Neuronal stem cell (in vitro differentiated cells): ENCODE results near the gene CKS1B.
"Not testable (repeated sequence)": the region's sequence is repeated elsewhere in the genome, so short reads cannot be mapped to it uniquely, and the experiment has no call there.

Source experiments
- DNase-seq: peaks from one replicate; pipeline ENCODE4 v3.0.0-alpha.2; 2013; ENCODE audit warnings: low spot score
- H2AFZ ChIP-seq: one replicate; pipeline ENCODE4 v1.6.1; 2013; ENCODE audit warnings: mild to moderate bottlenecking, low read length, inconsistent platforms
- H2AK5ac ChIP-seq: 2 replicates; pipeline ENCODE4 v1.6.1; 2013; ENCODE audit warnings: low read depth, mild to moderate bottlenecking, inconsistent platforms, low read length, moderate library complexity, mixed read lengths
- H2BK120ac ChIP-seq: 2 replicates; pipeline ENCODE4 v1.6.1; 2013; ENCODE audit warnings: low read depth, mild to moderate bottlenecking, inconsistent platforms, low read length, moderate library complexity, mixed read lengths
- H2BK12ac ChIP-seq: one replicate; pipeline ENCODE4 v1.6.1; 2013; ENCODE audit warnings: low read length, inconsistent platforms
- H2BK15ac ChIP-seq: 2 replicates; pipeline ENCODE4 v1.6.1; 2013; ENCODE audit warnings: mild to moderate bottlenecking, low read length, inconsistent platforms, mixed read lengths
- H2BK5ac ChIP-seq: one replicate; pipeline ENCODE4 v1.6.1; 2013; ENCODE audit warnings: inconsistent platforms, mild to moderate bottlenecking, low read length, moderate library complexity
- H3K14ac ChIP-seq: one replicate; pipeline ENCODE4 v1.6.1; 2013; ENCODE audit warnings: low read length, inconsistent platforms
- H3K18ac ChIP-seq: 2 replicates; pipeline ENCODE4 v1.6.1; 2013; ENCODE audit warnings: low read length, inconsistent platforms
- H3K23ac ChIP-seq: 2 replicates; pipeline ENCODE4 v1.6.1; 2013; ENCODE audit warnings: low read depth, mild to moderate bottlenecking, mixed read lengths, low read length, inconsistent platforms; ENCODE audit not compliant: poor library complexity
- H3K27ac ChIP-seq: replicated peaks from 3 replicates; pipeline ENCODE4 v1.5.1; 2013; ENCODE audit warnings: low read length, inconsistent platforms
- H3K27me3 ChIP-seq, 3 experiments: 2 replicates each; pipeline ENCODE4 v1.6.1; 2013; ENCODE audit warnings: low read length in 3 of 3, mild to moderate bottlenecking in 2 of 3, inconsistent platforms in 1 of 3, low read depth in 1 of 3, mixed read lengths in 1 of 3, moderate library complexity in 1 of 3; ENCODE audit not compliant: control insufficient read depth in 3 of 3, insufficient read depth in 3 of 3
- H3K36me3 ChIP-seq, 2 donors: replicated peaks in 1 of 2; 2 replicates each; pipeline ENCODE4 v1.6.1; 2013; ENCODE audit warnings: low read length in 2 of 2; ENCODE audit not compliant: control insufficient read depth in 2 of 2, insufficient read depth in 2 of 2
- H3K4ac ChIP-seq: 2 replicates; pipeline ENCODE4 v1.6.1; 2013; ENCODE audit warnings: inconsistent platforms, mild to moderate bottlenecking, low read length, moderate library complexity
- H3K4me1 ChIP-seq, 2 donors: 1 replicate in 1 of 2; 2 replicates in 1 of 2; pipeline ENCODE4 v1.6.1; 2013; ENCODE audit warnings: low read length in 2 of 2, low read depth in 1 of 2; ENCODE audit not compliant: control insufficient read depth in 2 of 2, insufficient read depth in 1 of 2
- H3K4me2 ChIP-seq: one replicate; pipeline ENCODE4 v1.6.1; 2013; ENCODE audit warnings: mild to moderate bottlenecking, low read length, inconsistent platforms; ENCODE audit not compliant: insufficient read depth, poor library complexity, severe bottlenecking
- H3K4me3 ChIP-seq, 2 donors: 2 replicates each; pipeline ENCODE4 v1.5.1; 2013; ENCODE audit warnings: low read length in 2 of 2, mild to moderate bottlenecking in 2 of 2, inconsistent platforms in 1 of 2, moderate library complexity in 1 of 2
- H3K79me1 ChIP-seq: one replicate; pipeline ENCODE4 v1.6.1; 2013; ENCODE audit warnings: low read depth, mild to moderate bottlenecking, inconsistent platforms, low read length, moderate library complexity
- H3K9ac ChIP-seq: one replicate; pipeline ENCODE4 v1.6.1; 2013; ENCODE audit warnings: mild to moderate bottlenecking, low read depth, low read length, inconsistent platforms; ENCODE audit not compliant: poor library complexity
- H3K9me3 ChIP-seq, 2 donors: replicated peaks in 1 of 2; 2 replicates each; pipeline versions ENCODE3 to v1.6.1; 2013; ENCODE audit warnings: low read length in 2 of 2, mild to moderate bottlenecking in 2 of 2, inconsistent platforms in 1 of 2, low read depth in 1 of 2, mixed read lengths in 1 of 2, moderate library complexity in 1 of 2; ENCODE audit not compliant: control insufficient read depth in 2 of 2, insufficient read depth in 1 of 2
- H4K8ac ChIP-seq: one replicate; pipeline ENCODE4 v1.6.1; 2013; ENCODE audit warnings: low read depth, mild to moderate bottlenecking, inconsistent platforms, low read length, moderate library complexity
- H4K91ac ChIP-seq: one replicate; pipeline ENCODE4 v1.6.1; 2013; ENCODE audit warnings: low read length, low read depth, mild to moderate bottlenecking, inconsistent platforms; ENCODE audit not compliant: poor library complexity
- WGBS, 2 donors: extraction: QIAGEN DNeasy Blood & Tissue Kit; methylation state at CpG; one replicate each; pipeline ENCODE4 v1.1.7; 2013; ENCODE audit warnings: missing lambda C conversion rate in 2 of 2, mixed read lengths in 1 of 2; ENCODE audit not compliant: insufficient read length in 2 of 2, insufficient replicate concordance in 1 of 2; ENCODE audit errors: extremely low coverage in 2 of 2; 5-methylcytosine and 5-hydroxymethylcytosine counted together

CKS1B gene

GRCh38 chr1:154995301-154995983 lies 21.0 kb downstream of the CKS1B start:
- H2AK5ac ChIP-seq, H4K91ac ChIP-seq, H3K14ac ChIP-seq, H3K27me3 ChIP-seq, H3K18ac ChIP-seq, H2BK12ac ChIP-seq, H3K9ac ChIP-seq, H2BK15ac ChIP-seq, H2BK5ac ChIP-seq, H3K4me3 ChIP-seq, H3K4me2 ChIP-seq, H3K9me3 ChIP-seq, H3K79me1 ChIP-seq, H2AFZ ChIP-seq, H3K23ac ChIP-seq, H4K8ac ChIP-seq, DNase-seq, H3K27ac ChIP-seq, H3K4ac ChIP-seq, H2BK120ac ChIP-seq: not testable (repeated sequence)
- WGBS, 2 donors: no CpG with 5 or more reads among the region's 13 CpGs
- peaks cover 13 to 15% of the 10 kb centered on the region in 2 donors for H3K4me1 ChIP-seq
- H3K36me3 ChIP-seq: peaks cover 9 to 22% of the 10 kb centered on the region in 2 donors

- Histone ChIP-seq H4K91ac (no peak overlapping the region), H3K27me3 (peaks cover 0 to 2% (median 0%) of the 10 kb centered on the region in 3 experiments), H3K4me3 (no peak overlapping the region), H3K4ac (no peak overlapping the region), H3K79me1 (no peaks in the 10 kb centered on the region), H3K18ac (peak overlapping the region; percentile 19), H2BK5ac (no peak overlapping the region), H2BK15ac (no peak overlapping the region), H3K4me2 (no peak overlapping the region), H3K9me3 (no peaks in the 10 kb centered on the region), H3K4me1 (peaks cover 13 to 19% of the 10 kb centered on the region in 2 donors), H4K8ac (no peak overlapping the region), H3K14ac (no peak overlapping the region), H2AFZ (no peak overlapping the region), H3K23ac (peak overlapping the region; percentile 67), H3K36me3 (peaks cover 6 to 13% of the 10 kb centered on the region in 2 donors), H2BK12ac (no peak overlapping the region), H3K27ac (no peak overlapping the region), H2BK120ac (no peak overlapping the region), H3K9ac (peak overlapping the region; percentile 12), H2AK5ac (peak overlapping the region; percentile 95)
- WGBS, 2 donors: no CpG with 5 or more reads among the region's 15 CpGs
- no peak for DNase-seq
Measured at GRCh38 chr1:154996966-154997701, 22.7 kb downstream of the CKS1B start.

GRCh38 chr1:154998201-154998780 lies 23.8 kb downstream of the CKS1B start:
- no peak overlapping the region for H2AFZ ChIP-seq

More at GRCh38 chr1:154998201-154998780, 23.8 kb downstream of the CKS1B start:
- H3K18ac ChIP-seq: peak overlapping the region; percentile 56
- peaks cover 11 to 14% of the 10 kb centered on the region in 2 donors for H3K4me1 ChIP-seq
- no peak overlapping the region for H3K4me3 ChIP-seq
- H2BK15ac ChIP-seq: no peak overlapping the region
- peak overlapping the region; percentile 84 for H2BK12ac ChIP-seq
- H3K4ac ChIP-seq: no peak overlapping the region
- H3K14ac ChIP-seq: no peak overlapping the region
- H3K4me2 ChIP-seq: no peak overlapping the region
- no peak overlapping the region for H2BK120ac ChIP-seq
- H3K9me3 ChIP-seq: no peaks in the 10 kb centered on the region
- H4K91ac ChIP-seq: no peak overlapping the region
- peak overlapping the region; percentile 0 for H2BK5ac ChIP-seq
- no CpG with 5 or more reads among the region's 16 CpGs for WGBS, 2 donors
- H3K79me1 ChIP-seq: peaks cover under 1% of the 10 kb centered on the region
- peak overlapping the region; percentile 37 for H3K9ac ChIP-seq
- H2AK5ac ChIP-seq: peak overlapping the region; percentile 2
- peaks cover 2 to 3% of the 10 kb centered on the region in 2 donors for H3K36me3 ChIP-seq
- peaks cover 0 to 2% (median 0%) of the 10 kb centered on the region in 3 experiments for H3K27me3 ChIP-seq
- DNase-seq: no peak
- H3K27ac ChIP-seq: no peak overlapping the region
- no peak overlapping the region for H4K8ac ChIP-seq
- H3K23ac ChIP-seq: no peak overlapping the region
